Measurements from ENCODE around the gene BLVRB. TPM values are rescaled to one million over a fixed set of nuclear protein-coding genes. Genes with fewer than 3 reads are reported as not detected.

Gene BLVRB
- total and polyA plus RNA-seq, 2 of the 8 experiments (the other 6 are each of a cell fraction or from before 2014, with no cell fraction given), result 28.7 to 182 TPM

DNA sequence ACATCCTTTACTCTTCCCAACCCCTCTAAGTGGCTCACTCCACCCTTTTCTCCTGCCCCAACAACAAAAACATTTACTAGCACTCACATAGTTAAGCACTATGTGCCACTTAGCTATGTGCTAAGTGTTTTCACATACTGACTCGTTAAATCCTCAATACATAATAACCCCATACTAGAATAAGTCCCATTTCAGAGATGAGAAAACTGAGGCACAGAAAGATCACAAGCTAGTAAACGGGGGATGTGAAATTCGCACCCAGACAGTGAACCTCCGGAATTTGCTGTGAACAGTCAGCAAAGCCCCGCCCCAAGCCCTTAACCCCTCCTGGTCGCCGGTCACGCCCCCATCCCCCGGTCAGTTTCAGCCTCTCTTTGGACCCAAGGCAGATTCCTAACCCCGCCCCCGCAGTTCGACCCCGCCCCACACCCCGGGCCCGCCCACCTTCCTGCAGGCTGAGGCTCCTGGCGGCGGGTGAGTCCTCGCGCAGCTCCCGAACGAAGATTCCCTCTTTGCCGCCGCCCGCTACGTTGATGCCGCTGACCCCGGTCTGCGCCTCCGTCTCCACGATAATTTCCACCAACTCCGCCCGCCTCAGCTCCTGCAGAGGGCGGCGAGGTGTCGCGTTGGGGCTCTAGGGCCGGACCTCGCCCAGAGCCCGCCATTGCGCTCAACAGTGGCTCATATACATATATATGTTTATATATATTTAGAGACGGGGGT, 62.1 kb downstream of the BLVRB start (continued):
- TF ChIP-seq SRF (IDR thresholded peaks at IDR 0.05; ENCODE audit: low read depth, low read length) (no peak), ASH2L (IDR thresholded peaks at IDR 0.05; ENCODE audit: low read length) (no peak), KDM1A (IDR thresholded peaks at IDR 0.05; ENCODE audit: borderline replicate concordance, low read length) (peak; percentile 98), HDAC2 (IDR thresholded peaks at IDR 0.05; ENCODE audit: borderline replicate concordance in 1 of 2, low read depth in 2 of 2, low read length in 2 of 2) (peak in 1 of 2 experiments; percentile 93; a peak in 1 of 4 replicates), PHF8 (conservative IDR thresholded peaks at IDR 0.05; ENCODE audit: low read depth, low read length) (0 out of 2 replicates have a peak, but pooled peaks have one; percentile 25), EGR1 (IDR thresholded peaks at IDR 0.05; ENCODE audit: borderline replicate concordance, low read depth, low read length) (peak; percentile 45; the same call in 1 of the 2 replicates), SUZ12 (IDR thresholded peaks at IDR 0.05; ENCODE audit: low read length) (no peak), CBX8 (IDR thresholded peaks at IDR 0.05; ENCODE audit: borderline replicate concordance, low read depth, low read length) (no peak), NRF1 (IDR thresholded peaks at IDR 0.05; ENCODE audit: low read depth, low read length) (no peak), SIN3A (conservative IDR thresholded peaks at IDR 0.05 in 1 of 2, IDR thresholded peaks at IDR 0.05 in 1 of 2; ENCODE audit: low read depth in 1 of 2, low read length in 2 of 2) (no peak; a peak in 1 of 4 replicates), TAF7 (optimal IDR thresholded peaks at IDR 0.05; ENCODE audit: borderline replicate concordance, low read depth, low read length) (no peak), TAF1 (IDR thresholded peaks at IDR 0.05; ENCODE audit: low read depth, low read length) (peak; percentile 22; the same call in 1 of the 2 replicates), TCF12 (IDR thresholded peaks at IDR 0.05; ENCODE audit: low read depth, low read length) (no peak), CTBP2 (IDR thresholded peaks at IDR 0.05; ENCODE audit: borderline replicate concordance, insufficient read depth, insufficient read length, low read length) (no peak), POU5F1 (IDR thresholded peaks at IDR 0.05; ENCODE audit: low read depth, low read length) (no peak), GABPA (IDR thresholded peaks at IDR 0.05; ENCODE audit: borderline replicate concordance, insufficient read depth, low read length) (no peak), E2F6 (IDR thresholded peaks at IDR 0.05) (peak; percentile 51; the same call in 1 of the 2 replicates), BACH1 (IDR thresholded peaks at IDR 0.05; ENCODE audit: low read length) (no peak)
- TF ChIP-seq, protein P1, sequence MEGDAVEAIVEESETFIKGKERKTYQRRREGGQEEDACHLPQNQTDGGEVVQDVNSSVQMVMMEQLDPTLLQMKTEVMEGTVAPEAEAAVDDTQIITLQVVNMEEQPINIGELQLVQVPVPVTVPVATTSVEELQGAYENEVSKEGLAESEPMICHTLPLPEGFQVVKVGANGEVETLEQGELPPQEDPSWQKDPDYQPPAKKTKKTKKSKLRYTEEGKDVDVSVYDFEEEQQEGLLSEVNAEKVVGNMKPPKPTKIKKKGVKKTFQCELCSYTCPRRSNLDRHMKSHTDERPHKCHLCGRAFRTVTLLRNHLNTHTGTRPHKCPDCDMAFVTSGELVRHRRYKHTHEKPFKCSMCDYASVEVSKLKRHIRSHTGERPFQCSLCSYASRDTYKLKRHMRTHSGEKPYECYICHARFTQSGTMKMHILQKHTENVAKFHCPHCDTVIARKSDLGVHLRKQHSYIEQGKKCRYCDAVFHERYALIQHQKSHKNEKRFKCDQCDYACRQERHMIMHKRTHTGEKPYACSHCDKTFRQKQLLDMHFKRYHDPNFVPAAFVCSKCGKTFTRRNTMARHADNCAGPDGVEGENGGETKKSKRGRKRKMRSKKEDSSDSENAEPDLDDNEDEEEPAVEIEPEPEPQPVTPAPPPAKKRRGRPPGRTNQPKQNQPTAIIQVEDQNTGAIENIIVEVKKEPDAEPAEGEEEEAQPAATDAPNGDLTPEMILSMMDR (IDR thresholded peaks at IDR 0.05; ENCODE audit: control extremely low read depth in 1 of 3, insufficient read depth in 1 of 3, low read depth in 1 of 3, low read length in 3 of 3), result no peak

Measured in H1 (cell line).